GM19193 (cell line): ENCODE results near the gene LACTB.

Experiments
- POLR2A ChIP-seq: IDR thresholded peaks from 4 replicates; pipeline ENCODE4 v1.6.1; 2011; ENCODE audit not compliant: insufficient read depth, insufficient read length; ENCODE audit errors: extremely low read depth

LACTB gene

GRCh38 chr15:63176302-63176701, 54.6 kb downstream of the LACTB start:
- TF ChIP-seq POLR2A, result no peak

DNA sequence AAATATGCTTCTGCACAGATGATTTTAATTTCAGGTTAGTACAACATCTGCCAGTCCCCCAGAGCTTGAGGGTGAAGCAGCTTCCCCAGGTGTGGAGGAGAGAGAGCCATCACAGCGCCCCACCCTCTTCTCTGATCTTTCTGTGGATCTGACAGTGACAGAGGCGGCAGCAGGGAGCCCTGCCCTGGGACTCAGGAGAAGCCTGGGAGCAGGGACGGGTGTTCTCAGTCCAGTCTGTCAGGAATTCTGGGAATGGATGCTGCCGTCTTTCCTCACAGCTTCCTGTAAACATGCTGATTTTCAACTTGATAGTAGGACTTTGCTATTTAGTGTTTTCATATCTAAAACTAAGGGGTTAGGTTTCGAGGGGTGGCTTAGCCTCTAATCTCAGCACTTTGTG, 56.4 kb downstream of the LACTB start:
- no peak for TF ChIP-seq POLR2A

GRCh38 chr15:63180746-63181145, 59.1 kb downstream of the LACTB start:
- no peak for TF ChIP-seq POLR2A

GRCh38 chr15:63181648-63182047, 60.0 kb downstream of the LACTB start:
- TF ChIP-seq POLR2A, result no peak

DNA sequence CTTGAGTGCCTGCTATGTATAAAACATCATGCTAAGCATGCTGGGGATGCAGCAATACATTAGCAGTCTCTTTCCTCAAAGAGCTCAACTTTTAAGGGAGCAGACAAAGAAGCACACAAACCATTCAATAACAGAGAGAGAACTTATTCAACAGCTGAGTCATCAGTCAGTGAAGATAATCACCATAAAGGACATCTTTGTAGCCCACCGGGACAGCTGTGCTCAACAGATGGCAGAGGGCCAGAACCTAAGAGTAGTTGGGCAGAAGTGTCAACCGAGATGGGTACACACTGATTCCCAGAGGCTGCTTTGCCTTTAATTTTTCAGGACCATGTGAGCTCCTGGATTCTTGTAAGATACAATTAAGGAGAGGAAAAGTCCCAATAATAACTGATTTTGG, 63.5 kb downstream of the LACTB start:
- no peak for TF ChIP-seq POLR2A

DNA sequence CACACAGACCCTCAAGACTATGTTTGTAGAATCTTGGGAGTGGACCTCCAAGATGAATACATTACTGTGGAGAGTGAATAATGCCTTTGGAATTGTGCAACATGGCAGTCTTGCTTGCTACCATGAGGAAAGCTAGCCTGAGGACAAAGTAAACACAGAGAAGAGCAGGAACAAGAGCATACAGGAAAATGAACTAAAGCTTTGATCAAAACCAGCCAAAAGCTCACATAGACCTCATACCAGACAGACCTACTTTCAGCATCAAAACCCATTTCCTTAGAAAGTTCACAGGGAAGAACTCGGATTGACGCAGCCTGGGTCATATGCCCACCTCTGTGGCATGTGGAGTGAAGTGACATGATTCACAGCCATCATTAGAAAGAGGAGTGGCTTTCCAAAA, 64.4 kb downstream of the LACTB start:
- no peak for TF ChIP-seq POLR2A

GRCh38 chr15:63187589-63188226, 66.0 kb downstream of the LACTB start:
- no peak for TF ChIP-seq POLR2A

DNA sequence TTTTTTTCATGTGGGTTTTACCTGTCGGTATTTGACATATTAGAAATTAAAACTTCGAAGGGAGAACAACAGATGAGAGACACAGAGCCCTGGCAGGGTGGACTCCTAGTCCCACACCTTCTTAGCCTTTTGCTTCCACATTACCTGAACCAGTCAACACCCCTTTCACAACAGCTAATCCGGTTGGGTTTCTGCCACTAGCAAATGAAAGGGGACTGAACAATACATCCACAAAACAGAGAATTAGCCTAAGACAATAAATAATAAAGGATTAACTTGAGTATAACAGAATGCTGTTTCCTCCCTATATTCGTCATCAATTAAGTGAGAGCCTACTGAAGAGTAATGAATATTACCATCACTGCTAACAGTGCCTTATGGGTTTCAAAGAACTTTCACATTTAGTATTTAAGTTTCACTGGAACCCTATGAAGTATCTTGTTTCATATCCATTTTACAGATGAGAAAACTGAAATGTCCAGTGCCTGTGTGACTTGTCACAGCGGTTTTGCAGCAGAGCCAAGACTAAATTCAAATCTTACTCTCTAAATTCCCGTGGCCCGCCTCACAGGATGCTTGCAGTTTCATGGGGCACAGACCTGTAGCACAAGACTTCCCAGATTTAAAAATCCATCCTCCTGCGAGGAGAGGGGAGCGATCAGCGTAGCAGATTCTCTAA, 66.7 kb downstream of the LACTB start:
- TF ChIP-seq POLR2A, result no peak

DNA sequence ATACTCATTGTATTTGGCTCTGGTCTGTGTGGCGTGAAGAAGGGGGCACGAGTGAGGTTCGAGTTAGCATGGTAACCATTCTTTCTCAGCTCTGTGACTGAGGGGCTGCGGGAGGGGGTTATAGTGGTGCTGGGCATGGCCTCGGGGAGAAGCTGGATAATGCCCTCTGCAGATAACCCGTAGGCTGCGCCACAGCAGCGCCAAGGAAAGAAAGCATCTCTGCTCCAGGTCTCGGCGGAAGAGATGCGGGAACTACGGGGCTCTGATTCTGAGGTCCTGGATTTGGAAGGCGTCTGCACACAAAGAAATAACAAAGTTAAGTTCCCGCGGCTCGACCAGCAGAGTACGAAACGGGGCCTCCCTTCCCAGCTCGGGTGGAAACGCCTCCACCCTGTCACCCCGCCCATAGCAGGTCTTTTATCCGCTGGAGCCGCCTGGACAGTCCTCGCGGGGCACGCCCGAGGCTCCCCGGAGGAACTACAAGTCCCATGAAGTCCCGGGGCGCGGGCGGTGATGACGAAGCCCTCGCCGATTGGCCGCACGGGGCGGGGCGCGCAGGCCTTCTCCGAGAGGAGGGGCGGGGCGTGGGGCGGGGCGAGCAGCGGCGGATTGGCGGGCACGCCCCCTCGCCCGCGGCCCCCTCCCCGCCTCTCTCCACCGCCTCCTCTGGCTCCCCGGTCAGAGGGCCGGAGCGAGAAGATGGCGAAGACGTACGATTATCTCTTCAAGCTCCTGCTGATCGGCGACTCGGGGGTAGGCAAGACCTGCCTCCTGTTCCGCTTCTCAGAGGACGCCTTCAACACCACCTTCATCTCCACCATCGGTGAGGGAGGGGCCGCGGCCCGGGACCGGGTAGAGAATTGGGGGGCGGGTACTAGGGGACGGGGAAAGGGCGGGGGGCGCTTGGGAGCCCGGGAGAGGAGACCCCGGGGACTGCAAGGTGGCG, 67.5 kb downstream of the LACTB start, which contains the start of gene RAB8B:
TSS of gene RAB8B (plus strand) at position 681 of the 946 bp plus-strand sequence. CDS start at position 700, 19 bp downstream.
- peak; percentile 74 for TF ChIP-seq POLR2A

DNA sequence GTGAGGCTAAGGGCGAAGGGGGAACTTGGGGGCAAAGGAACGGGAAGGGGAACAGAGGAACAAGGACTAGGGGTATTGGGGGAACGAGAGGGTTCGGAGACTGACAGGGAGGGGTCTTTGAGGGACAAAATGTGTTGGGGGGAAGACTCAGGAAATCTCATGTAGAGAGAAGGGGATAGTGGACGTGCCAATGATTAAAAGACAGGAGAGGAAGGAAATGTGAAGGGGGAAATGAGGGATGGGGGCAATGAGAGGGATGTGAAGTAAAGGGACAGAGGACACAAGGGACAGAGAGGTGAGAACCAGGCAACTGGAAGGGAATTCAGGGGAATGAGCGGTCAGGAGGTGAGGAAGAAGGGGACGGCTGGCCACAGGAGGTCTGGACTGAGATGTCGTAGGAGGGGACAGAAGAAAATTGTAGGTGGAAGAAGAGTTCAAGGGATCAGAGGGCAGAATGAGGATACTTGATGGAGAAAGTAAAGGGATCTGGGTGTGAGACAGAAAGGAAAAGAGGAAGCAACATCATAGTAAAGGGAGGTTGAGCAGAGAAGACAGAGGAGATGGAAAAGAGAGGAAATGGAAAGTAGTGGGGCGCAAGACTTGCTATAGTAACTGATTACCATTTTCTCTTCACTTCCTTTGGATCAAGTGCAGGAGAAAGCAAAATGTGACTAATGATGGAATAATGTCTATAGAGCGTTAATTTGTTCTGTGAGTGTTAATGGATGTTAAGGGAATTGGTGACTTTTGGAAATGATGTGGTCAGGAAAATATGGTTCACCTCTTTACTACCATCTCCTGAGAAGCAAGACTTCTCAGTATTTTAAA, 68.5 kb downstream of the LACTB start:
- TF ChIP-seq POLR2A, result no peak

GRCh38 chr15:63190769-63191649, 69.3 kb downstream of the LACTB start:
- no peak for TF ChIP-seq POLR2A
